ENCODE measurements around the gene PRR20G. TPM values are rescaled to one million over a fixed set of nuclear protein-coding genes. Genes with fewer than 3 reads are reported as not detected.

The PRR20G gene
- total and polyA plus RNA-seq, 10 of the 15 experiments (the other 5 are each of a cell fraction or from before 2014, with no cell fraction given) = not detected

DNA sequence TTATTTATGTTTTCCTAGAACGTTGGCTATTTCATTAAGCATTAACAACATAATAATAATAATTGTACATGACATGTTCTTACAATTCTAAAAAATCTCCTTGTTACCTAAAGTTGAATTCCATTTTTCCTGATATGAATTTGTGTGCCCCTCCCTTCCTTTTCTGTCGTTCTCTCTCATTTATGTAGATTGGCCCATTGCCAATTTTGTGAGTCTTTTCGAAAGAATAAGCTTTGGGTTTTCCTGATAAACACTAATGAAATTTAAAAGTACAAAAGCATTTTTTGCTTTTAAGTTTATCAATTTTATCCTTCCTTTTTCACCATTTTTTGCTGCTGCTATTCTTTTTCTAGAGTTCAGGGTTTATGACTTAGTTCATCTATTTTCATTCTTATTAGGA, 50.0 kb downstream of the PRR20G start:
- FAIRE-seq (no peak), ATAC-seq (no peak), DNase-seq (ENCODE audit: low read depth, low spot score) (no peak)
- Histone ChIP-seq H3K27me3 (replicated peaks in 1 of 2; ENCODE audit: control insufficient read depth in 2 of 2, insufficient read depth in 2 of 2, low read length in 1 of 2) (no peaks in the 10 kb centered on the region), H2AFZ (ENCODE audit: control insufficient read depth, low read depth, low read length) (no peak overlapping the region), H3K36me3 (ENCODE audit: control insufficient read depth in 2 of 2, insufficient read depth in 2 of 2, low read length in 1 of 2) (no peaks in the 10 kb centered on the region), H3K4me3 (no peak overlapping the region), H4K20me1 (ENCODE audit: control insufficient read depth, insufficient read depth) (no peaks in the 10 kb centered on the region), H3K27ac (ENCODE audit: control insufficient read depth, insufficient read depth) (no peak overlapping the region), H3K9me3 (replicated peaks; ENCODE audit: control insufficient read depth, insufficient read depth, low read length) (no peaks in the 10 kb centered on the region; the same call in 2 of the 3 replicates), H3K9ac (ENCODE audit: control insufficient read depth, insufficient read depth, low read length) (no peak overlapping the region), H3K4me2 (ENCODE audit: control insufficient read depth, insufficient read depth) (no peak overlapping the region), H3K79me2 (ENCODE audit: control insufficient read depth, insufficient read depth, low read length) (no peaks in the 10 kb centered on the region), H3K4me1 (ENCODE audit: control insufficient read depth, insufficient read depth, low read length) (no peaks in the 10 kb centered on the region)
- RAD21 ChIA-PET (ENCODE audit: unreplicated experiment) = no interaction called here
- no TSS peak for BruUV-seq (replicated peaks)
- WGBS (ENCODE audit: insufficient coverage, insufficient replicate concordance, low lambda C conversion rate, missing lambda C conversion rate) = 2% methylated on average over 3 of the region's 3 CpGs
- SMC1A ChIA-PET (ENCODE audit: uncharacterized antibody, unreplicated experiment) = interaction anchor here (0.7 to 1.2 kb wide), 3 partner anchors 15 to 1075 kb away, joined by 3 read pairs; no protein-coding TSS in a partner anchor
- in situ Hi-C loops (cut with MboI) (no loop called here), intact Hi-C loops (cut with micrococcal nuclease; ENCODE audit: unreplicated experiment) (no loop called here)
- POLR2A ChIA-PET = no interaction called here
- CTCF ChIA-PET = no interaction called here
- no peak for TF ChIP-seq POU2F2 (IDR thresholded peaks at IDR 0.05; ENCODE audit: borderline replicate concordance, low read depth, low read length)
- TF ChIP-seq POLR2A (IDR thresholded peaks at IDR 0.05; ENCODE audit: low read depth, low read length) = no peak
- TF ChIP-seq STAT3 (IDR thresholded peaks at IDR 0.05; ENCODE audit: low read depth, low read length) = no peak
- no peak for TF ChIP-seq YBX1 (IDR thresholded peaks at IDR 0.05)
- no peak for TF ChIP-seq ZBTB11 (CRISPR knock-in tag; IDR thresholded peaks at IDR 0.05)
- TF ChIP-seq IRF4 (IDR thresholded peaks at IDR 0.05; ENCODE audit: low read depth, low read length) = no peak
- no peak for TF ChIP-seq ZZZ3 (IDR thresholded peaks at IDR 0.05; ENCODE audit: control insufficient read depth, insufficient read length, low read depth)
- TF ChIP-seq ZBED1 (IDR thresholded peaks at IDR 0.05; ENCODE audit: borderline replicate concordance) = no peak
- no peak for TF ChIP-seq SMAD1 (IDR thresholded peaks at IDR 0.05; ENCODE audit: low read depth, partially characterized antibody)
- no peak for TF ChIP-seq WRNIP1 (IDR thresholded peaks at IDR 0.05; ENCODE audit: borderline replicate concordance, low read depth, low read length)
- TF ChIP-seq, protein P1, sequence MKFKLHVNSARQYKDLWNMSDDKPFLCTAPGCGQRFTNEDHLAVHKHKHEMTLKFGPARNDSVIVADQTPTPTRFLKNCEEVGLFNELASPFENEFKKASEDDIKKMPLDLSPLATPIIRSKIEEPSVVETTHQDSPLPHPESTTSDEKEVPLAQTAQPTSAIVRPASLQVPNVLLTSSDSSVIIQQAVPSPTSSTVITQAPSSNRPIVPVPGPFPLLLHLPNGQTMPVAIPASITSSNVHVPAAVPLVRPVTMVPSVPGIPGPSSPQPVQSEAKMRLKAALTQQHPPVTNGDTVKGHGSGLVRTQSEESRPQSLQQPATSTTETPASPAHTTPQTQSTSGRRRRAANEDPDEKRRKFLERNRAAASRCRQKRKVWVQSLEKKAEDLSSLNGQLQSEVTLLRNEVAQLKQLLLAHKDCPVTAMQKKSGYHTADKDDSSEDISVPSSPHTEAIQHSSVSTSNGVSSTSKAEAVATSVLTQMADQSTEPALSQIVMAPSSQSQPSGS (IDR thresholded peaks at IDR 0.05; ENCODE audit: low read length) = no peak
- TF ChIP-seq SMC3 (IDR thresholded peaks at IDR 0.05; ENCODE audit: borderline replicate concordance, low read length) = no peak
- TF ChIP-seq RBBP5 (conservative IDR thresholded peaks at IDR 0.05) = no peak
- TF ChIP-seq TBL1XR1 (IDR thresholded peaks at IDR 0.05; ENCODE audit: low read depth, low read length) = no peak
- no peak for TF ChIP-seq PRDM15 (CRISPR knock-in tag; IDR thresholded peaks at IDR 0.05)
- no peak for TF ChIP-seq E4F1 (IDR thresholded peaks at IDR 0.05; ENCODE audit: borderline replicate concordance, partially characterized antibody)
